Suprapubic skin (tissue), 4 donors: ENCODE data around the gene EFCAB12. TPM values are rescaled to one million over a fixed set of nuclear protein-coding genes. Genes with fewer than 3 reads are reported as not detected.
"Not testable (repeated sequence)": the region's sequence is repeated elsewhere in the genome, so short reads cannot be mapped to it uniquely, and the experiment has no call there.

Experiments
- DNase-seq, 2 donors: peaks; one replicate each; pipeline ENCODE4 v3.0.0-alpha.2; 2019; ENCODE audit warnings: low spot score in 2 of 2
- H3K27ac ChIP-seq: fragments of 200-600 bp; sonication (generic); one replicate; pipeline ENCODE4 v1.5.1; 2019
- H3K27me3 ChIP-seq: fragments of 200-600 bp; sonication (generic); one replicate; pipeline ENCODE4 v1.5.1; 2019
- H3K36me3 ChIP-seq: fragments of 200-600 bp; sonication (generic); one replicate; pipeline ENCODE4 v1.5.1; 2019
- H3K4me1 ChIP-seq: fragments of 200-600 bp; sonication (generic); one replicate; pipeline ENCODE4 v1.5.1; 2019
- H3K4me3 ChIP-seq: fragments of 200-600 bp; sonication (generic); one replicate; pipeline ENCODE4 v1.5.1; 2019; ENCODE audit warnings: mild to moderate bottlenecking
- H3K9me3 ChIP-seq: fragments of 200-600 bp; sonication (generic); one replicate; pipeline ENCODE4 v1.5.1; 2019
- EP300 ChIP-seq: sonication (generic); formaldehyde crosslinking; IDR thresholded peaks from one replicate; pipeline ENCODE4 v1.6.1; 2017; ENCODE audit warnings: antibody characterized with exemption
- POLR2A ChIP-seq, 2 donors: fragments of 450-650 bp; IDR thresholded peaks; one replicate each; pipeline ENCODE4 v1.6.1; 2017; ENCODE audit warnings: antibody characterized with exemption in 2 of 2, mild to moderate bottlenecking in 2 of 2, moderate library complexity in 2 of 2
- POLR2AphosphoS5 ChIP-seq, 3 donors: sonication (generic); formaldehyde crosslinking; IDR thresholded peaks; one replicate each; pipeline ENCODE4 v1.6.1; 2017; ENCODE audit warnings: antibody characterized with exemption in 3 of 3
- WGBS: methylation state at CpG from one replicate; pipeline ENCODE4 v1.1.5; 2018; 5-methylcytosine and 5-hydroxymethylcytosine counted together
- total RNA-seq, 4 donors: library from RNA; depleted of rRNA; stranded (reverse); fragments of >200 nt; gene quantifications; one replicate each; pipeline ENCODE4 v1.1.0, GENCODE V29; 2016
- TF ChIP-seq, protein P1 (sequence below), 2 donors: fragments of 200-600 bp in 1 of 2; fragments of 450-650 bp in 1 of 2; sonication (generic) in 1 of 2; IDR thresholded peaks; one replicate each; pipeline ENCODE4 v1.5.1; 2016 to 2019; ENCODE audit warnings: antibody characterized with exemption in 2 of 2, mild to moderate bottlenecking in 1 of 2, moderate library complexity in 1 of 2

Gene EFCAB12
- total RNA-seq, 4 donors from 2014 or later: 0.13 to 1.1 (median 0.23) TPM; not detected in 1

DNA sequence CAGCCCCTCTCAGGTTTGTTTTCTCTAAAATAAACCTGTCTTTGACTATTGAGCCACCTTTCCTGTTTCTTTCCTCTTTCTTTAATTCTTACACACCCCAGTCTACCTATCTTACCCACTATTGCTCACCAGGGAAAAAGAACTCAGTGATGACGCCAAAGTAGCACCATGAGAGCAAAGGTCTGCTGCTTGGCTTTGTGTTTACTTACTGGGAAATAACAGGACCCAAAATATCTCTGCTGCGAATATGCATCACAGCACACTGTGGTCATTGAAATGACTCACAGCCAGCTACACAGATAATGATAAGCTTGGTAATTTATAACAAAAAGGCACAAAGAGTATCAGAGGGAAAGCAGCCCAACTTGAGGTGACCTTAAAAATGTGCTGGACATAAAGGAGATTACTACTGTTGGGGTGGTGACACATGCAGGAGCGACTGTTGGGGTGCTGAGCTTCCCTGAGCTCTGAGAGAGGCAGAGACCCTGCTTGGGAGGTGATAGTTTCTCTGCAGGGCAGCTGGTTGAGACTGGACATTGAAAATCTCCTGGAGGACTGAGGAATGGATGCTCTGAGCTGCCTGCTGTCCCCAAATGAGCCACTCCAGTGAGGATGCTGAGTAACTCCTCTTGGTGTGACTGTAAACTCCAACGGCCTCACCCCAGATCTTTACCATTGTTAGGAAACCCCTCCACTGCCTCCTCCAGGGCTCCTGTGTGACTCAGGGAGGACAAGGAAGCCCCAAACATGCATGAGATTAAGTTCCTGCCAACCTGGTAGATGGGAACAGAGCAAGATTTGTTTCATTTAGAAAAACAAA, 14.5 kb downstream of the EFCAB12 start:
- TF ChIP-seq EP300 (no peak), POLR2AphosphoS5 (IDR thresholded peaks at IDR 0.05) (no peak), POLR2A (IDR thresholded peaks at IDR 0.05) (no peak)
- TF ChIP-seq, protein P1, sequence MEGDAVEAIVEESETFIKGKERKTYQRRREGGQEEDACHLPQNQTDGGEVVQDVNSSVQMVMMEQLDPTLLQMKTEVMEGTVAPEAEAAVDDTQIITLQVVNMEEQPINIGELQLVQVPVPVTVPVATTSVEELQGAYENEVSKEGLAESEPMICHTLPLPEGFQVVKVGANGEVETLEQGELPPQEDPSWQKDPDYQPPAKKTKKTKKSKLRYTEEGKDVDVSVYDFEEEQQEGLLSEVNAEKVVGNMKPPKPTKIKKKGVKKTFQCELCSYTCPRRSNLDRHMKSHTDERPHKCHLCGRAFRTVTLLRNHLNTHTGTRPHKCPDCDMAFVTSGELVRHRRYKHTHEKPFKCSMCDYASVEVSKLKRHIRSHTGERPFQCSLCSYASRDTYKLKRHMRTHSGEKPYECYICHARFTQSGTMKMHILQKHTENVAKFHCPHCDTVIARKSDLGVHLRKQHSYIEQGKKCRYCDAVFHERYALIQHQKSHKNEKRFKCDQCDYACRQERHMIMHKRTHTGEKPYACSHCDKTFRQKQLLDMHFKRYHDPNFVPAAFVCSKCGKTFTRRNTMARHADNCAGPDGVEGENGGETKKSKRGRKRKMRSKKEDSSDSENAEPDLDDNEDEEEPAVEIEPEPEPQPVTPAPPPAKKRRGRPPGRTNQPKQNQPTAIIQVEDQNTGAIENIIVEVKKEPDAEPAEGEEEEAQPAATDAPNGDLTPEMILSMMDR (IDR thresholded peaks at IDR 0.05): no peak
- Histone ChIP-seq H3K36me3 (no peaks in the 10 kb centered on the region), H3K27ac (no peak overlapping the region), H3K4me1 (no peaks in the 10 kb centered on the region), H3K4me3 (no peak overlapping the region), H3K27me3 (no peaks in the 10 kb centered on the region), H3K9me3 (no peaks in the 10 kb centered on the region)
- WGBS: 72% methylated on average over 4 of the region's 4 CpGs
- DNase-seq: peak in 1 of 2 donors; percentile 24

DNA sequence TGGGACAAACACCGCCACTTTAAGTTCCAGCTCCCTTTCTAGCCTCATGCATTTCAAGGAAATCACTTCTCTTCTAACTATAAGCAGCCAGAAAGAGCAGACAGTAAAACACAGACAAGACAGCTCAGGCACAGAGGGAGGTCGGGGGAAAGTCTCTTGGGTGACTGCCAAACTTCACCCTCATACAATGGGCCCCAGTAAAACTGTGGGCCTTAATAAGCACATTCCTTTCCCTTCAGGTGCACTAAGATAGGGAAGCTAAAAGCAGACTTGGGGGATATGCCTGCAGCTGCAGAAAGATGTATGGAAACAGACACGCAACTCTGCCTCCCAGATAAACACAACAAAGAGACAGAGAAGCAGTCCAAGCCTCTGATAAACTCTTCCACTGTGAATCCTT, 15.2 kb downstream of the EFCAB12 start:
- WGBS: 59% methylated on average over 3 of the region's 3 CpGs
- not testable (repeated sequence) for H3K4me3 ChIP-seq, H3K4me1 ChIP-seq, H3K9me3 ChIP-seq, H3K27ac ChIP-seq, H3K27me3 ChIP-seq, H3K36me3 ChIP-seq, DNase-seq

DNA sequence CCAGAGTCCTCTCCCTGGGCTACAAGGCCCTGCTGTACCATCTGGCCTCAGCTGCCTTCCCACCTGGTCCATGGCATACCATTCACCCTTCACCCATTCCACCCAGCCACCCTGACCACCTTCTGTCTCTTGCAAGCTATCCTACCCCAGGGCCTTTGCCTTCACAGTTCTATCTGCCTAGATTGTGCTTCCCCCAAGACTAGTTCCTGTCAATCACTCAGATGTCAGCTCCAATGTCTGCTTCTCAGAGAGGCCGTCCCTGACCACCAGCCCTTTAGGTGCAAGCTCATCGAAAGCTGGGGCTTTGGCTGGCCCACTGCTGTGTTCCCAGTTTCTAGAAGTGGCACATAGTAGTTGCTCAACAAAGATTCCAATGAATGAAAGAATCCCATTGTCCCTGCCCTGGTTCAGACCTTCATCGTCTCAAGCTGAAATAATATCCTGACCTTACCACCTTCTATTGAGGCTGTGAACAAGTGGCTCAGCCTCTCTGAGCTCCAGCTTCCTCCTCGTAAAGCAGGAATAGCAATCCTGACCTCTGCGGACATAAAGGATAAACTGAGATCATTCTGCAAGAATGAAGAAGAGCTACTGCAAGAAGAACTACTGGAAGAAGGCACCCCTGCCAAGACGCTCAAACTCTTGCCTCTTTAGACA, 15.8 kb downstream of the EFCAB12 start:
- H3K27me3 ChIP-seq: no peaks in the 10 kb centered on the region
- no peak overlapping the region for H3K27ac ChIP-seq
- DNase-seq: no peak
- H3K4me3 ChIP-seq: no peak overlapping the region
- no peaks in the 10 kb centered on the region for H3K9me3 ChIP-seq
- no peaks in the 10 kb centered on the region for H3K4me1 ChIP-seq
- 84% methylated on average over 6 of the region's 6 CpGs for WGBS
- TF ChIP-seq, protein P1 (IDR thresholded peaks at IDR 0.05): no peak
- TF ChIP-seq POLR2AphosphoS5 (IDR thresholded peaks at IDR 0.05) (no peak), POLR2A (IDR thresholded peaks at IDR 0.05) (no peak), EP300 (no peak)
- no peaks in the 10 kb centered on the region for H3K36me3 ChIP-seq

DNA sequence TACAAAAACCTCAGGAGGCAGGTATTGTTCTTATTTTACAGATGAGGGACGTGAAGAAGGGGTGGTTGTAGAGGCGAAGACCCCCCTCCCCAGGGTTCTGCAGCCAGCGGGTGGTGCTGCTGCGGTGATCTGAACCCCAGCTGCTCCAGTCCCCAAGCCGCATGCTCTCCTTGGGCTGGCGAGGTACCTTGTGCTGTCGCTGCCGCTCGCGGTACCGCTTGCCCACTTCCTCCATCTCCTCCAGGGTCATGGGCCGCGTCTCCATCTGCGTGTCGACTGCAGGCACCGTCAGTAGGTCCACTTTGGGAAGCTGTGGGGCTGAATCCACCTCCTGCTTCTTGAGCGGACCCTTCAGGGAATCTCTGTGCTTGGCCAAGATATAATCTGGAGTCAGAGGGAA, 17.5 kb downstream of the EFCAB12 start:
- Histone ChIP-seq H3K4me3 (no peak overlapping the region), H3K9me3 (no peaks in the 10 kb centered on the region), H3K36me3 (no peaks in the 10 kb centered on the region), H3K27me3 (no peaks in the 10 kb centered on the region), H3K27ac (no peak overlapping the region), H3K4me1 (no peaks in the 10 kb centered on the region)
- WGBS: 95% methylated on average over 17 of the region's 17 CpGs
- TF ChIP-seq POLR2AphosphoS5 (IDR thresholded peaks at IDR 0.05): no peak
- TF ChIP-seq, protein P1 (IDR thresholded peaks at IDR 0.05): no peak
- no peak for TF ChIP-seq POLR2A (IDR thresholded peaks at IDR 0.05)
- no peak for TF ChIP-seq EP300
- no peak for DNase-seq

DNA sequence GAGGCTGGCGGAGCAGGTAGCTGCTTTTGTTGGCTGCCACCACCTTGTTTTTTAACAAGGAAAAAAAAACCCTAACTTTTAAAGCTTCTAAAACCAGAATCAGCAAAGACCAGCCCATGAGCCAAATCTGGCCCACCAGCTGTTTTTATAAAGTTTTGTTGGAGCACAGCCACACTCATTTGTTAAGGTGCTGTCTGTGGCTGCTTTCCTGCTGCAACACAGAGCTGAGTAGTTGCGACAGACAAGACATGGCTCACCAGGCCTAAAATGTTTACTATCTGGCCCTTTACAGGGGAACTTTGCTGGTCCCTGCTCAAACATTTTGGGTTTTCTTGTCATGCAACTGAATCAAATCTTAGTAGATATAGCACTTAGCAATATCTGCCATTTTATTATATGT, 18.9 kb downstream of the EFCAB12 start:
- Histone ChIP-seq H3K4me1 (no peaks in the 10 kb centered on the region), H3K9me3 (no peaks in the 10 kb centered on the region), H3K27me3 (no peaks in the 10 kb centered on the region), H3K4me3 (no peak overlapping the region), H3K27ac (no peak overlapping the region), H3K36me3 (no peaks in the 10 kb centered on the region)
- TF ChIP-seq POLR2A (IDR thresholded peaks at IDR 0.05) (no peak), POLR2AphosphoS5 (IDR thresholded peaks at IDR 0.05) (no peak), EP300 (no peak)
- TF ChIP-seq, protein P1 (IDR thresholded peaks at IDR 0.05): no peak
- DNase-seq: no peak
- 97% methylated on average over 2 of the region's 2 CpGs for WGBS
